ENCODE results near the gene TECPR2. TPM values are rescaled to one million over a fixed set of nuclear protein-coding genes. Genes with fewer than 3 reads are reported as not detected.

TECPR2 gene
- total RNA-seq, 2 donors from 2014 or later: 7.0 to 51.4 TPM

- H3K27ac ChIP-seq: no peak overlapping the region
- DNase-seq: no peak
- 68 to 79% methylated on average over 11 of the region's 11 CpGs for WGBS, 2 donors
These were observed 7.6 kb downstream of the TECPR2 start for GRCh38 chr14:102370305-102370809.

GRCh38 chr14:102371361-102371760 is 8.6 kb downstream of the TECPR2 start:
- no peaks in the 10 kb centered on the region for H3K27me3 ChIP-seq
- intact Hi-C loops (cut with DNase I): no loop called here
- no peak overlapping the region for H3K27ac ChIP-seq
- peaks cover 5% of the 10 kb centered on the region for H3K4me1 ChIP-seq
- DNase-seq: no peak
- 83 to 85% methylated on average over 4 of the region's 4 CpGs for WGBS, 2 donors
- no peaks in the 10 kb centered on the region for H3K36me3 ChIP-seq (replicated peaks in 1 of 2; ENCODE audit: insufficient read depth in 1 of 2, low read depth in 2 of 2)
- H3K9me3 ChIP-seq: no peaks in the 10 kb centered on the region
- H3K4me3 ChIP-seq: no peak overlapping the region
- no peak for ATAC-seq
- TF ChIP-seq, protein P1, sequence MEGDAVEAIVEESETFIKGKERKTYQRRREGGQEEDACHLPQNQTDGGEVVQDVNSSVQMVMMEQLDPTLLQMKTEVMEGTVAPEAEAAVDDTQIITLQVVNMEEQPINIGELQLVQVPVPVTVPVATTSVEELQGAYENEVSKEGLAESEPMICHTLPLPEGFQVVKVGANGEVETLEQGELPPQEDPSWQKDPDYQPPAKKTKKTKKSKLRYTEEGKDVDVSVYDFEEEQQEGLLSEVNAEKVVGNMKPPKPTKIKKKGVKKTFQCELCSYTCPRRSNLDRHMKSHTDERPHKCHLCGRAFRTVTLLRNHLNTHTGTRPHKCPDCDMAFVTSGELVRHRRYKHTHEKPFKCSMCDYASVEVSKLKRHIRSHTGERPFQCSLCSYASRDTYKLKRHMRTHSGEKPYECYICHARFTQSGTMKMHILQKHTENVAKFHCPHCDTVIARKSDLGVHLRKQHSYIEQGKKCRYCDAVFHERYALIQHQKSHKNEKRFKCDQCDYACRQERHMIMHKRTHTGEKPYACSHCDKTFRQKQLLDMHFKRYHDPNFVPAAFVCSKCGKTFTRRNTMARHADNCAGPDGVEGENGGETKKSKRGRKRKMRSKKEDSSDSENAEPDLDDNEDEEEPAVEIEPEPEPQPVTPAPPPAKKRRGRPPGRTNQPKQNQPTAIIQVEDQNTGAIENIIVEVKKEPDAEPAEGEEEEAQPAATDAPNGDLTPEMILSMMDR (IDR thresholded peaks at IDR 0.05): no peak
- TF ChIP-seq POLR2A (IDR thresholded peaks at IDR 0.05): no peak

More at GRCh38 chr14:102370305-102370809, 7.6 kb downstream of the TECPR2 start:
- Histone ChIP-seq H3K9me3 (no peaks in the 10 kb centered on the region), H3K4me3 (no peak overlapping the region), H3K4me1 (no peaks in the 10 kb centered on the region), H3K36me3 (replicated peaks in 1 of 2; ENCODE audit: insufficient read depth in 1 of 2, low read depth in 2 of 2) (no peaks in the 10 kb centered on the region), H3K27me3 (no peaks in the 10 kb centered on the region)
- TF ChIP-seq, protein P1 (IDR thresholded peaks at IDR 0.05): no peak
- no peak for TF ChIP-seq POLR2A (IDR thresholded peaks at IDR 0.05)
- no peak for ATAC-seq
- intact Hi-C loops (cut with DNase I): no loop called here

- Histone ChIP-seq H3K27ac (no peak overlapping the region), H3K27me3 (no peaks in the 10 kb centered on the region)
These were observed 10.4 kb downstream of the TECPR2 start for GRCh38 chr14:102373110-102373509.

GRCh38 chr14:102374264-102374663 is 11.5 kb downstream of the TECPR2 start:
- Histone ChIP-seq H3K27ac (no peak overlapping the region), H3K9me3 (no peaks in the 10 kb centered on the region), H3K36me3 (replicated peaks in 1 of 2; ENCODE audit: insufficient read depth in 1 of 2, low read depth in 2 of 2) (peaks cover 0 to 3% of the 10 kb centered on the region in 2 donors), H3K4me3 (no peak overlapping the region), H3K27me3 (no peaks in the 10 kb centered on the region), H3K4me1 (peaks cover 7% of the 10 kb centered on the region)
- WGBS, 2 donors: 78 to 92% methylated on average over 2 of the region's 2 CpGs
- ATAC-seq (no peak), DNase-seq (no peak)
- no peak for TF ChIP-seq POLR2A (IDR thresholded peaks at IDR 0.05)
- TF ChIP-seq, protein P1 (IDR thresholded peaks at IDR 0.05): no peak
- intact Hi-C loops (cut with DNase I): no loop called here

More at GRCh38 chr14:102373110-102373509, 10.4 kb downstream of the TECPR2 start:
- no peak overlapping the region for H3K4me3 ChIP-seq
- peaks cover 7% of the 10 kb centered on the region for H3K4me1 ChIP-seq
- intact Hi-C loops (cut with DNase I): no loop called here
- ATAC-seq: no peak
- H3K36me3 ChIP-seq (replicated peaks in 1 of 2; ENCODE audit: insufficient read depth in 1 of 2, low read depth in 2 of 2): peaks cover 0 to 3% of the 10 kb centered on the region in 2 donors
- DNase-seq: no peak
- WGBS, 2 donors: 81 to 87% methylated on average over 3 of the region's 3 CpGs
- no peaks in the 10 kb centered on the region for H3K9me3 ChIP-seq
- TF ChIP-seq, protein P1 (IDR thresholded peaks at IDR 0.05): no peak
- no peak for TF ChIP-seq POLR2A (IDR thresholded peaks at IDR 0.05)

DNA sequence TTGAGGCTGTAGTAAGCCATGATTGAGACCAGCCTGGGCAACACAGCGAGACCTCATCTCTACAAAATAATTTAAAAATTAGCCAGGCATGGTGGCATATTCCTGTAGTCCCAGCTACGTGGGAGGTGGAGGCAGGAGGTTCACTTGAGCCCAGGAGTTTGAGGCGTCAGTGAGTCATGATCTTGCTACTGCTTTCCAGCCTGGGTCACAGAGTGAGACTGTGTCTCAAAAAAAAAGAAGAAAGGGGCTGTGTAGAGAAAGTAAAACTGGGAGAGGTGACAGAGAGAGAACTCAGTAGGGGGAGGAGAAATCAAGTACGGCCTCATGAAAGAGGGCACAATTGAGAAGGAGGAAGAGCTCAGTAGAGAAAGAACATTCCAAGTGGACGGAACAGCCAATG is 12.4 kb downstream of the TECPR2 start:
- intact Hi-C loops (cut with DNase I): no loop called here
- TF ChIP-seq POLR2A (IDR thresholded peaks at IDR 0.05): no peak
- TF ChIP-seq, protein P1 (IDR thresholded peaks at IDR 0.05): no peak
- H3K4me3 ChIP-seq: no peak overlapping the region
- no peak for ATAC-seq
- no peaks in the 10 kb centered on the region for H3K27me3 ChIP-seq
- H3K27ac ChIP-seq: no peak overlapping the region
- 91 to 96% methylated on average over 5 of the region's 5 CpGs for WGBS, 2 donors
- H3K36me3 ChIP-seq (replicated peaks in 1 of 2; ENCODE audit: insufficient read depth in 1 of 2, low read depth in 2 of 2): peaks cover 0 to 3% of the 10 kb centered on the region in 2 donors
- no peak for DNase-seq
- H3K9me3 ChIP-seq: no peaks in the 10 kb centered on the region
- peaks cover 7% of the 10 kb centered on the region for H3K4me1 ChIP-seq

All from body of pancreas (tissue), 4 donors.